Esophagus squamous epithelium (tissue), 5 donors: ENCODE measurements around the gene VSIG10L. TPM values are rescaled to one million over a fixed set of nuclear protein-coding genes. Genes with fewer than 3 reads are reported as not detected.

Source experiments
- DNase-seq: peaks from one replicate; lab custom pipeline; 2025; lab: John Stamatoyannopoulos, UW
- H3K27ac ChIP-seq, 4 donors: fragments of 200-600 bp; sonication (generic); one replicate each; pipeline ENCODE4 v1.5.1; 2016 to 2019; ENCODE audit warnings: mild to moderate bottlenecking in 1 of 4
- H3K27me3 ChIP-seq, 4 donors: fragments of 200-600 bp; sonication (generic); 1 replicate in 3 of 4; 2 replicates in 1 of 4; pipeline versions ENCODE4 v1.5.1 to v1.6.0; 2017 to 2021; ENCODE audit warnings: antibody characterized with exemption in 1 of 4
- H3K36me3 ChIP-seq, 3 donors: fragments of 200-600 bp; sonication (generic); one replicate each; pipeline ENCODE4 v1.5.1; 2016 to 2019
- H3K4me1 ChIP-seq, 3 donors: fragments of 200-600 bp; sonication (generic); one replicate each; pipeline ENCODE4 v1.5.1; 2017 to 2019
- H3K4me3 ChIP-seq, 4 donors: fragments of 200-600 bp; sonication (generic); 1 replicate in 3 of 4; 2 replicates in 1 of 4; pipeline ENCODE4 v1.5.1; 2016 to 2019; ENCODE audit warnings: mild to moderate bottlenecking in 2 of 4, moderate library complexity in 1 of 4
- H3K9me3 ChIP-seq, 3 donors: fragments of 200-600 bp; sonication (generic); one replicate each; pipeline ENCODE4 v1.5.1; 2016 to 2019
- POLR2A ChIP-seq, 4 donors: fragments of 450-650 bp; IDR thresholded peaks; one replicate each; pipeline ENCODE4 v1.6.1; 2017; ENCODE audit warnings: antibody characterized with exemption in 4 of 4, mild to moderate bottlenecking in 4 of 4, moderate library complexity in 3 of 4
- WGBS, 2 donors: methylation state at CpG; one replicate each; pipeline ENCODE4 v1.1.5; 2018; 5-methylcytosine and 5-hydroxymethylcytosine counted together
- intact Hi-C: fragments of 100-400 bp; cut with DNase I; formaldehyde crosslinking; loops from one replicate; pipeline ENCODE4 v1.15.0; 2022
- total RNA-seq, 4 donors: library from RNA; depleted of rRNA; stranded (reverse); fragments of >200 nt; gene quantifications; one replicate each; pipeline ENCODE4 v1.1.0, GENCODE V29; 2016
- TF ChIP-seq, protein P1 (sequence below), 6 experiments: fragments of 450-650 bp in 4 of 6; fragments of 200-600 bp in 2 of 6; sonication (generic) in 2 of 6; IDR thresholded peaks; one replicate each; pipeline ENCODE4 v1.5.1; 2016 to 2019; ENCODE audit warnings: antibody characterized with exemption in 6 of 6, mild to moderate bottlenecking in 4 of 6, moderate library complexity in 4 of 6
- donor health status: DM: yes; HTN: yes; CAD: no.

Gene VSIG10L
- total RNA-seq, 4 donors from 2014 or later, result 36.4 to 201 (median 50.6) TPM

DNA sequence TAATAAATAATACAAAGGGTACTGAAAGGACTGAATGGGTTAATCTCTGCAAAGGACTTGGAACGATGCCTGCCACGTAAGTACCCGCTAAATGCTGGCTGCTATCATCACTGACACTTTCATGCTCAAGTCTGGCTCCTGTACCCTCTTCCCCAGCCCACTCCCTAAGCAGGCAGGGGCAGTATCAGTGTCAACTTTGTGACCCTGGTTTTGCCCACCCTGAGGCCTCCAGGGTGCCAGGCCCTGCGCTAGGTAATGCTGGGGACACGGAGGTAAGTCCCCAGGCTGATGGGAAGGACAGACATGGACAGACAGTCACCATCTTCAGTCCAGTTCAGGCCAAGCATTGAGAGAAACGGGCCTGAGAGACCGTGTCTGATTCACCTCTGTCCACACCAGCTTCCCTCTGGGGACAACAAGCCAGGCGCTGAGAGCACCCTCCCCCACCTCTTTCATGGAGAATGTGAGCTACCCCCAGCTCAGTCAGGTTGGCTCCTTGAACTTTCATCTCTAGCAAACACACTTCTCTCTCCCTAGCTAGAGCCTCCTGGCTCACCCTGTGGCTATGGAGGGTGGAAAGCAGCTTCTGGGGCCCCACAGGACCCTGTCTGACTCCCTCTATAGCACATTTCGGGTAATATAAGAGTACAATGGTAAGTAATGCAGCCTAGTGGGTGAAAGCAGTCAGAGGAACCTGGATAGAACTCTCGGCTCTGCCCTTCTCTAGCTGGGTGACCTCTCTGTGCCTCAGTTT is 23.4 kb upstream of the VSIG10L start:
- WGBS, 2 donors, result 10 to 11% methylated on average over 7 to 10 of the region's 10 CpGs
- TF ChIP-seq POLR2A (IDR thresholded peaks at IDR 0.05), result no peak
- TF ChIP-seq, protein P1, sequence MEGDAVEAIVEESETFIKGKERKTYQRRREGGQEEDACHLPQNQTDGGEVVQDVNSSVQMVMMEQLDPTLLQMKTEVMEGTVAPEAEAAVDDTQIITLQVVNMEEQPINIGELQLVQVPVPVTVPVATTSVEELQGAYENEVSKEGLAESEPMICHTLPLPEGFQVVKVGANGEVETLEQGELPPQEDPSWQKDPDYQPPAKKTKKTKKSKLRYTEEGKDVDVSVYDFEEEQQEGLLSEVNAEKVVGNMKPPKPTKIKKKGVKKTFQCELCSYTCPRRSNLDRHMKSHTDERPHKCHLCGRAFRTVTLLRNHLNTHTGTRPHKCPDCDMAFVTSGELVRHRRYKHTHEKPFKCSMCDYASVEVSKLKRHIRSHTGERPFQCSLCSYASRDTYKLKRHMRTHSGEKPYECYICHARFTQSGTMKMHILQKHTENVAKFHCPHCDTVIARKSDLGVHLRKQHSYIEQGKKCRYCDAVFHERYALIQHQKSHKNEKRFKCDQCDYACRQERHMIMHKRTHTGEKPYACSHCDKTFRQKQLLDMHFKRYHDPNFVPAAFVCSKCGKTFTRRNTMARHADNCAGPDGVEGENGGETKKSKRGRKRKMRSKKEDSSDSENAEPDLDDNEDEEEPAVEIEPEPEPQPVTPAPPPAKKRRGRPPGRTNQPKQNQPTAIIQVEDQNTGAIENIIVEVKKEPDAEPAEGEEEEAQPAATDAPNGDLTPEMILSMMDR (IDR thresholded peaks at IDR 0.05), result no peak
- Histone ChIP-seq H3K9me3 (no peaks in the 10 kb centered on the region), H3K27me3 (no peaks in the 10 kb centered on the region), H3K4me1 (peaks cover 29 to 58% (median 41%) of the 10 kb centered on the region in 3 donors), H3K36me3 (no peaks in the 10 kb centered on the region), H3K27ac (peak overlapping the region; percentile 86 to 99 (median 98)), H3K4me3 (peak overlapping the region; percentile 75 to 88 (median 82))
- intact Hi-C loops, result no loop called here
- DNase-seq, result no peak

DNA sequence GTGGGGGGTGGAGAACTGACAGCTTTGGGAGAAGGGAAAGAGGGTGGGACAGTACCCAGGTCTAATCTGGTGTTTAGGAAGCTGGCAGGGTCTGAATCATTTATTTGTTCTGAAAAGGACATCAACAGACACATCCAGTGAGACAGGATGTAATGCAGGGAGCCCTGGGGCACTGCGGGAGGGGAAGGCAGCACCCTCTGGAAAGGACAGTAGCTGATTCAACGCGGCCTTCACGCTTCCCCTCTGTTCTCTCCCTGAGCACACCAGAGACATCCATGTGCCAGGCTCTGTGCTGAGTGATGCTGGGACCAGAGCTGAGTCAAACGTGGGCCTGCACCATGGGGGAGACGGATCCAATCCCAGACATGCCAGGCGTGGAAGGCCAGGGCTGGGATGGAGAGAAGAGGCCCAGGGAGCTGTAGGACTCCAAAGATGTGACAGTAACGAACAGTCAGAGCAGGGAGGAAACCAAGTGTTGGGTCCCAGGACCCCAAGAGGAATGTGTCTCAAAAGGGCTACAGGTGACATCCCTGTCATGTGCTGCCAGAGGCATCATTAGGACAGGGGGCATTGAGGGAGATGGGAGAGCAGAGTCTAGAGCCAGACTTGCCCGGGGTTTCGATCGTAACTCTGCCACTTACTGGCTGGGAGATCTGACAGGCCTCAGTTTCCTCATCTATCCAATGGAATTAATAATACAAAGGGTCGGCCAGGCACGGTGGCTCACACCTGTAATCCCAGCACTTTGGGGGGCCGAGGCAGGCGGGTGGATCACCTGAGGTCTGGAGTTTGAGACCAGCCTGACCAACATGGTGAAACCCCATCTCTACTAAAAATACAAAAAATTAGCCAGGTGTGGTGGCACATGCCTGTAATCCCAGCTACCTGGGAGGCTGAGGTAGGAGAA is 22.5 kb upstream of the VSIG10L start:
- H3K27me3 ChIP-seq, result no peaks in the 10 kb centered on the region
- H3K4me3 ChIP-seq, result peak overlapping the region in 1 of 4 donors; percentile 88
- 73 to 78% methylated on average over 13 to 15 of the region's 15 CpGs for WGBS, 2 donors
- no peaks in the 10 kb centered on the region for H3K36me3 ChIP-seq
- peaks cover 32 to 65% (median 41%) of the 10 kb centered on the region in 3 donors for H3K4me1 ChIP-seq
- H3K27ac ChIP-seq, result peak overlapping the region; percentile 52 to 99 (median 78)
- DNase-seq, result no peak
- intact Hi-C loops, result no loop called here
- H3K9me3 ChIP-seq, result no peaks in the 10 kb centered on the region
- TF ChIP-seq, protein P1 (IDR thresholded peaks at IDR 0.05), result no peak
- no peak for TF ChIP-seq POLR2A (IDR thresholded peaks at IDR 0.05)

DNA sequence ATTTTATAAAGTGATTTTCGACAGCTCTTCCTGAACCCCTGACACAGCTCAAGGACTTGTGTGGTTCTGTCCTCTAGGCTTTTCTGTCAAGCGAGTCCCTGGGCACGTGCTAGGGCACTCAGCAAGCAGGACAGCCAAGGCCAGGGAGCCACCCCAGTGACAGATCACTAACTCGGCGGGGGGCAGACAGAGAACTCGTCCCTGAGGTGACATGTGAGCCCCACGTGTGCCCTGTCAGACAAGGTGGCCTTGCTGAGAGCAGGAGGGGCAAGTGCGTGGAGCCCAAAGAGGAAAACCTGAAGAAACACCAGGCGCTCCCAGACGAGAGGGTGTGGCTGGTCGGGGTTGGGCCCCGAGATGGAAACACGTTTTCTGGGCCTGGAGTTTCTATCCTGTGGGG is 19.3 kb upstream of the VSIG10L start:
- H3K4me3 ChIP-seq, result no peak overlapping the region
- H3K27me3 ChIP-seq, result no peaks in the 10 kb centered on the region
- H3K4me1 ChIP-seq, result peaks cover 35 to 59% (median 35%) of the 10 kb centered on the region in 3 donors
- intact Hi-C loops, result no loop called here
- peak overlapping the region in 1 of 4 donors; percentile 43 for H3K27ac ChIP-seq
- 80 to 93% methylated on average over 6 to 13 of the region's 13 CpGs for WGBS, 2 donors
- no peaks in the 10 kb centered on the region for H3K36me3 ChIP-seq
- no peak for DNase-seq
- no peak for TF ChIP-seq POLR2A (IDR thresholded peaks at IDR 0.05)
- TF ChIP-seq, protein P1 (IDR thresholded peaks at IDR 0.05), result no peak
- no peaks in the 10 kb centered on the region for H3K9me3 ChIP-seq

DNA sequence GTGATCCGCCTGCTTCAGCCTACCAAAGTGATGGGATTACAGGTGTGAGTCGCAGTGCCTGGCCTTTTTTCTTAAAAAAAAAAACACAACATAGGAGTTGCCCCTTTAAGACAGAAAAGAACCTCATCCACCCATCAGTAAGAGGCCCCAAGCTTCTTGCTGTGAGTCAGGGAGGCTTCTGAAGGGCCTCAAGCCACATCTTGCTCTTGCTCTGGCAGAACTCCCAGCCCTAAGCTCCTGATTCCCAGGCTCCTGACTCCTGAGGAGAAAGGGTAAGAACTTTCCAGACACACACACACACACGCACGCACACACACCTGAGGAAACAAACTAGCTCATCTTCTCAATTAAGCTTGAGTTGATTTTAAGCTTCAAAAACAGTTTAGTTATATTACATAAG is 17.4 kb upstream of the VSIG10L start:
- Histone ChIP-seq H3K4me1 (peaks cover 20 to 50% (median 23%) of the 10 kb centered on the region in 3 donors), H3K27ac (peak overlapping the region in 3 of 4 donors; percentile 31 to 78 (median 63)), H3K9me3 (no peaks in the 10 kb centered on the region), H3K27me3 (no peaks in the 10 kb centered on the region), H3K36me3 (no peaks in the 10 kb centered on the region), H3K4me3 (no peak overlapping the region)
- no peak for TF ChIP-seq POLR2A (IDR thresholded peaks at IDR 0.05)
- TF ChIP-seq, protein P1 (IDR thresholded peaks at IDR 0.05), result no peak
- intact Hi-C loops, result no loop called here
- DNase-seq, result no peak
- WGBS, 2 donors, result 59 to 68% methylated on average over 2 to 4 of the region's 4 CpGs
